SU-DHL-6 (cell line): ENCODE results near the gene TNRC6B.

Experiments
- EZH2phosphoT487 ChIP-seq: fragments of 200-600 bp; sonication (generic), shearing (Covaris generic); conservative IDR thresholded peaks from 2 replicates; pipeline ENCODE4 v1.6.1; 2018; ENCODE audit warnings: mild to moderate bottlenecking, antibody characterized with exemption, low read length, moderate library complexity, mixed read lengths
- TF ChIP-seq, protein P1 (sequence below): fragments of 200-600 bp; sonication (generic); IDR thresholded peaks from one replicate; pipeline ENCODE4 v1.5.1; 2017; ENCODE audit warnings: antibody characterized with exemption, mild to moderate bottlenecking, low read length, moderate library complexity; ENCODE audit not compliant: insufficient read depth, poor library complexity, severe bottlenecking

DNA sequence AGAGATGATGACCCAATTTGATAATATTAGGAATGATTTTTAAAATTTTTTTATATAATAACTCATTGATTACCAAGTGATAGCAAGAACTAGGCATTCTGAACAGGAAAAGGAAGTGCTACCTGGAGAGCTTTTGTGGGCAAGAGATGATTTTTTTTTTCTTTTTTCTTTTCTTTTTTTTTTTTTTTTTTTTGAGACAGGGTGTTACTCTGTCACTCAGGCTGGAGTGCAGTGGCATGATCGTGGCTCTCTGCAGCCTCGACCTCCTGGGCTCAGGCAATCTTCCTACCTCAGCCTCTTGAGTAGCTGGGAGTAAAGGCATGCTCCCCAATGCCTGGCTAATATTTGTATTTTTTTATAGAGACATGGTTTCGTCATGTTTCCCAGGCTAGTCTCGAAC, 40.4 kb downstream of the TNRC6B start:
- no peak for TF ChIP-seq EZH2phosphoT487
- TF ChIP-seq, protein P1, sequence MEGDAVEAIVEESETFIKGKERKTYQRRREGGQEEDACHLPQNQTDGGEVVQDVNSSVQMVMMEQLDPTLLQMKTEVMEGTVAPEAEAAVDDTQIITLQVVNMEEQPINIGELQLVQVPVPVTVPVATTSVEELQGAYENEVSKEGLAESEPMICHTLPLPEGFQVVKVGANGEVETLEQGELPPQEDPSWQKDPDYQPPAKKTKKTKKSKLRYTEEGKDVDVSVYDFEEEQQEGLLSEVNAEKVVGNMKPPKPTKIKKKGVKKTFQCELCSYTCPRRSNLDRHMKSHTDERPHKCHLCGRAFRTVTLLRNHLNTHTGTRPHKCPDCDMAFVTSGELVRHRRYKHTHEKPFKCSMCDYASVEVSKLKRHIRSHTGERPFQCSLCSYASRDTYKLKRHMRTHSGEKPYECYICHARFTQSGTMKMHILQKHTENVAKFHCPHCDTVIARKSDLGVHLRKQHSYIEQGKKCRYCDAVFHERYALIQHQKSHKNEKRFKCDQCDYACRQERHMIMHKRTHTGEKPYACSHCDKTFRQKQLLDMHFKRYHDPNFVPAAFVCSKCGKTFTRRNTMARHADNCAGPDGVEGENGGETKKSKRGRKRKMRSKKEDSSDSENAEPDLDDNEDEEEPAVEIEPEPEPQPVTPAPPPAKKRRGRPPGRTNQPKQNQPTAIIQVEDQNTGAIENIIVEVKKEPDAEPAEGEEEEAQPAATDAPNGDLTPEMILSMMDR, result no peak
